HUES6 (cell line): ENCODE results near the gene CBX3.
"Not testable (repeated sequence)": the region's sequence is repeated elsewhere in the genome, so short reads cannot be mapped to it uniquely, and the experiment has no call there.

Experiments used
- H3K27ac ChIP-seq: 2 replicates; pipeline ENCODE4 v1.7.0; 2013; ENCODE audit warnings: low read depth, mild to moderate bottlenecking, low read length, inconsistent platforms
- H3K27me3 ChIP-seq: 2 replicates; pipeline ENCODE4 v1.6.1; 2013; ENCODE audit warnings: low read length; ENCODE audit not compliant: control insufficient read depth, insufficient read depth
- H3K36me3 ChIP-seq: 2 replicates; pipeline ENCODE4 v1.6.1; 2013; ENCODE audit warnings: low read length; ENCODE audit not compliant: control insufficient read depth, insufficient read depth
- H3K4me1 ChIP-seq: 2 replicates; pipeline ENCODE4 v1.6.1; 2013; ENCODE audit warnings: low read length; ENCODE audit not compliant: control insufficient read depth, insufficient read depth
- H3K4me3 ChIP-seq: 2 replicates; pipeline ENCODE4 v1.5.1; 2013; ENCODE audit warnings: low read depth, low read length
- H3K9ac ChIP-seq: one replicate; pipeline ENCODE4 v1.6.1; 2013; ENCODE audit warnings: mild to moderate bottlenecking, low read length
- H3K9me3 ChIP-seq: 2 replicates; pipeline ENCODE4 v1.6.1; 2013; ENCODE audit warnings: low read depth, low read length; ENCODE audit not compliant: control insufficient read depth, insufficient read depth

The CBX3 gene

DNA sequence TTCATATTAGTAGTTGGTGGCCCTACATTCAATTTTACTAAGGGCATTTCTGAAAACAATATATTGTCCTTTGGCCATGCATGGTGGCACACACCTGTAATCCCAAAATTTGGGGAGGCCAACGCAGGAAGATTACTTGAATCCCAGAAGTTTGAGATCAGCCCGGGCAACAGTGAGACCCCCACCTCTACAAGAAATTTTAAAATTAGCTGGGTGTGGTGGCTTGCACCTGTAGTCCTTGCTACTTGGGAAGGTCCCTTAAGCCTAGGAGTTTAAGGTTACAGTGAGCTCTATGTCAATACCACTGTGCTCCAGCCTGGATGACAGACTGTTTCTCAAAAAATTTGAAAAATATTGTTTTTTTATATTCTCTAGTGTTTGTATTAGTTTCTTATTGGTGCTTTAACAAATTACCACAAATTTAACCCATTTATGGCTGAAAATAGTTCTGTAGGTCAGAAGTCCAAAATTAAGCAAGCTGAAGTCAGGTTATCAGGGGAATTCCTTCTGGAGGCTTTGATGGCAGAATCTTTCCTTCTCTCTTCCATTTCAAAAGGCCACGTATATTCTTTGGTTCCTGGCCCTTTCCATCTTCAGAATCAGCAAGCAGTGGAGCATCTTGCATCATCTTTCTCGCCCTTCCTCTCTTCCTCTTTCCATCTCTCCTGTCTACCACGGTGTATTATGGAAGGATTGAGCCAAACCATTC lies 12.4 kb downstream of the CBX3 start:
- no peaks in the 10 kb centered on the region for H3K9me3 ChIP-seq
- peak overlapping the region; percentile 4; the same call in 1 of the 2 replicates for H3K27ac ChIP-seq
- H3K4me1 ChIP-seq: no peaks in the 10 kb centered on the region
- H3K4me3 ChIP-seq: no peak overlapping the region
- no peaks in the 10 kb centered on the region for H3K27me3 ChIP-seq
- H3K36me3 ChIP-seq: peaks cover 43% of the 10 kb centered on the region
- H3K9ac ChIP-seq: no peak overlapping the region

DNA sequence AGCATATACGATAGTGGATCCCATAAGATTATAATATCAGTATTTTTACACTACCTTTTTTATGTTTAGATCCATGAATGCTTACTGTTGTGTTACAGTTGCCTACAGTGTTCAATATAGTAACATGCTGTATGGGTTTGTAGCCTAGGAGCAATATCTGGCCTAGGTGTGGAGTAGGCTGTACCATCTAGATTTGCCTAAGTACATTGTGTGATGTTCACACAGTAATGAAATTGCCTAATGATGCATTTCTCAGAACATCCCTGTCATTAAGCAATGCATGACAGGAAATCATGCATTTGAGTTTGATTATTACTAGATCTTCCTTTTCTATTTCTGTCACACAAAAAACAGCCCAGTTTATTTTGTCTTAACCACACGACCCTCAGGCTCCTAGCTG lies 14.5 kb downstream of the CBX3 start:
- no peaks in the 10 kb centered on the region for H3K27me3 ChIP-seq
- no peak overlapping the region for H3K9ac ChIP-seq
- H3K4me3 ChIP-seq: no peak overlapping the region
- peaks cover 22% of the 10 kb centered on the region for H3K36me3 ChIP-seq
- no peaks in the 10 kb centered on the region for H3K9me3 ChIP-seq
- H3K4me1 ChIP-seq: no peaks in the 10 kb centered on the region
- H3K27ac ChIP-seq: no peak overlapping the region

DNA sequence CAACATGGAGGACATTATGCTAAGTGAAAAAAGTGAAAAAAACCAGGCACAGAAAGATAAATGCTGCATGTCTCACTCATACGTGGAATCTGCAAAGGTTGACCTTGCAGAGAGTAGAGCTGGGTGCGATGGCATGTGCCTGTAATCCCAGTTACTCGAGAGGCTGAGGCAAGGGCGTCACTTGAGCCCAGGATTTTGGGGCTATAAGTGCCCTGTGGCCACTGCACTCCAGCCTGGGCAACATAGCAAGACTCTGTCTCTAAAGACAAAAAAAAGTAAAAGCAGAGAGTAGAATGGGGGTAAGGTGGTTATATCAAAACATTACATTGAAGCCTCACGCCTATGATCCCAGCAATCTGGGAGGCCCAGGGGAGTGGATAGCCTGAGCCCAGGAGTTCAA lies 22.8 kb downstream of the CBX3 start:
- Histone ChIP-seq H3K36me3 (no peaks in the 10 kb centered on the region), H3K4me3 (no peak overlapping the region), H3K27ac (no peak overlapping the region), H3K4me1 (no peaks in the 10 kb centered on the region), H3K27me3 (no peaks in the 10 kb centered on the region), H3K9me3 (peaks cover 4% of the 10 kb centered on the region), H3K9ac (no peak overlapping the region)

- no peaks in the 10 kb centered on the region for H3K27me3 ChIP-seq
- H3K9ac ChIP-seq: no peak overlapping the region
- H3K4me1 ChIP-seq: no peaks in the 10 kb centered on the region
- H3K36me3 ChIP-seq: no peaks in the 10 kb centered on the region
- H3K9me3 ChIP-seq: peaks cover 4% of the 10 kb centered on the region
- no peak overlapping the region for H3K4me3 ChIP-seq
- no peak overlapping the region for H3K27ac ChIP-seq
Observed at GRCh38 chr7:26227987-26228386, 26.4 kb downstream of the CBX3 start.

DNA sequence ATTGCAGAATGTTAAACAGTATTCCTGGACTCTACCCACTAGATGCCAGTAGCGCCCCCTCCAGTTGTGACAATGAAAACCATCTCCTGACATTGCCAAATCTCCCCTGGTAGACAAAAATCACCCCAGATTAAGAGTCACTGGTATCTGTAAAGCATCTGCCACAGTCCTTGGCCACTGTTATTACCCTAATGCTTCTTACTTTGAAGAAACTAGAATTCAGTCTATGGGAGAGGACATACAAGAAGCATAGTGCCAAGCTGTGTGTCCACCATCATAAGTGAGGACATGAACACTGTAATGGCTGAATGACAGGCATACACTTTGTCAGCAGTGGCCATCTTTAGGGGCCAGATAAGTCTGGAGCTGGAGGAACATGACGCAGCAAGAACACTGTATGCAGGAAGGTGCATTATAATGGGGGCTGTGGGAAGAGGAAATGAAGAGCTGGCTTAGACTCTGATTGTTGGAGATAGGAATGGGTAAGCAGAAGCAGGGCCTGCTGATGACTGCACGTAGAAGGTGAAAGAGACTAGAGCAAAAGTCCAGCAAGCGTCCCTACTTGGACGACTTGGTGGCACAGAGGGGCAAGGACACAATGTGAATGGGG lies 32.5 kb downstream of the CBX3 start:
- no peak overlapping the region for H3K27ac ChIP-seq
- no peaks in the 10 kb centered on the region for H3K27me3 ChIP-seq
- H3K4me1 ChIP-seq: no peaks in the 10 kb centered on the region
- H3K36me3 ChIP-seq: no peaks in the 10 kb centered on the region
- H3K9me3 ChIP-seq: no peaks in the 10 kb centered on the region
- no peak overlapping the region for H3K4me3 ChIP-seq
- H3K9ac ChIP-seq: no peak overlapping the region

GRCh38 chr7:26237035-26237807 lies 35.7 kb downstream of the CBX3 start:
- no peaks in the 10 kb centered on the region for H3K36me3 ChIP-seq

DNA sequence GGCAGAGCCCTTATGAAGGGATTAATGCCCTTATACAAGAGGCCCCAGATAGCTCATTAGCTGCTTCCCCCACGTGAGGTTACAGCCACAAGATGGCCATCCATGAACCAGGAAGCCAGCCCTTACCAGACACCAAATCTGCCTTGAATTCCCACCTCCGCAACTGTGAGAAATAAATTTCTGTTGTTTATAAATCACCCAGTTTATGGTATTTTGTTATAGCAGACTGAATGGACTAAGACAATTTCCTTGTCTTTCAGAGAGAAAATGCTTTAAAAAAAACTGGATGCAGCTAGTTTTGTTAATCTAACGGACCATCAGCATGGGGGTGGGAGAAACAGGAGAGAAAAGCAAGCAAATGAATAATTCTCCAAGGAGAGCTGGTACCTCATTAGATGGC lies 36.5 kb downstream of the CBX3 start:
- Histone ChIP-seq H3K27me3 (no peaks in the 10 kb centered on the region), H3K9ac (no peak overlapping the region), H3K36me3 (no peaks in the 10 kb centered on the region), H3K4me1 (no peaks in the 10 kb centered on the region), H3K4me3 (no peak overlapping the region), H3K9me3 (no peaks in the 10 kb centered on the region), H3K27ac (no peak overlapping the region)

More at GRCh38 chr7:26237035-26237807, 35.7 kb downstream of the CBX3 start:
- Histone ChIP-seq H3K9ac (no peak overlapping the region), H3K4me1 (no peaks in the 10 kb centered on the region), H3K27ac (no peak overlapping the region), H3K27me3 (no peaks in the 10 kb centered on the region), H3K9me3 (no peaks in the 10 kb centered on the region), H3K4me3 (no peak overlapping the region)

- Histone ChIP-seq H3K9me3 (no peaks in the 10 kb centered on the region), H3K36me3 (no peaks in the 10 kb centered on the region), H3K4me1 (no peaks in the 10 kb centered on the region), H3K27ac (no peak overlapping the region), H3K4me3 (no peak overlapping the region), H3K9ac (no peak overlapping the region), H3K27me3 (no peaks in the 10 kb centered on the region)
Observed at GRCh38 chr7:26245150-26245549, 43.6 kb downstream of the CBX3 start.

- H3K9me3 ChIP-seq: no peaks in the 10 kb centered on the region
- no peak overlapping the region for H3K4me3 ChIP-seq
- no peaks in the 10 kb centered on the region for H3K27me3 ChIP-seq
- no peaks in the 10 kb centered on the region for H3K4me1 ChIP-seq
- no peaks in the 10 kb centered on the region for H3K36me3 ChIP-seq
- no peak overlapping the region for H3K27ac ChIP-seq
- H3K9ac ChIP-seq: no peak overlapping the region
Observed at GRCh38 chr7:26250239-26250638, 48.7 kb downstream of the CBX3 start.

DNA sequence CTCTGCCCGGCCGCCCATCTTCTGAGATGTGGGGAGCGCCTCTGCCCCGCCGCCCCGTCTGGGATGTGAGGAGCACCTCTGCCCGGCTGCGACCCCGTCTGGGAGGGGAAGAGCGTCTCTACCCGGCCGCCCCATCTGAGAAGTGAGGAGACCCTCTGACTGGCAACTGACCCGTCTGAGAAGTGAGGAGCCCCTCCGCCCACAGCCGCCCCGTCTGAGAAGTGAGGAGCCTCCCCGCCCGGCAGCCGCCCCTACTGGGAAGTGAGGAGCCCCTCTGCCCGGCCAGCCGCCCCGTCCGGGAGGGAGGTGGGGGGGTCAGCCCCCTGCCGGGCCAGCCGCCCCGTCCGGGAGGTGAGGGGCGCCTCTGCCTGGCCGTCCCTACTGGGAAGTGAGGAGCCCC lies 60.3 kb downstream of the CBX3 start:
- not testable (repeated sequence) for H3K27ac ChIP-seq, H3K9ac ChIP-seq, H3K27me3 ChIP-seq, H3K36me3 ChIP-seq, H3K4me3 ChIP-seq, H3K4me1 ChIP-seq
- H3K9me3 ChIP-seq: peaks cover 24% of the 10 kb centered on the region
